ENCODE results near the gene M1AP. TPM values are rescaled to one million over a fixed set of nuclear protein-coding genes. Genes with fewer than 3 reads are reported as not detected.

Gene M1AP
- total and polyA plus RNA-seq, 11 donors, result 0.07 to 0.88 (median 0.21) TPM; not detected in 6

DNA sequence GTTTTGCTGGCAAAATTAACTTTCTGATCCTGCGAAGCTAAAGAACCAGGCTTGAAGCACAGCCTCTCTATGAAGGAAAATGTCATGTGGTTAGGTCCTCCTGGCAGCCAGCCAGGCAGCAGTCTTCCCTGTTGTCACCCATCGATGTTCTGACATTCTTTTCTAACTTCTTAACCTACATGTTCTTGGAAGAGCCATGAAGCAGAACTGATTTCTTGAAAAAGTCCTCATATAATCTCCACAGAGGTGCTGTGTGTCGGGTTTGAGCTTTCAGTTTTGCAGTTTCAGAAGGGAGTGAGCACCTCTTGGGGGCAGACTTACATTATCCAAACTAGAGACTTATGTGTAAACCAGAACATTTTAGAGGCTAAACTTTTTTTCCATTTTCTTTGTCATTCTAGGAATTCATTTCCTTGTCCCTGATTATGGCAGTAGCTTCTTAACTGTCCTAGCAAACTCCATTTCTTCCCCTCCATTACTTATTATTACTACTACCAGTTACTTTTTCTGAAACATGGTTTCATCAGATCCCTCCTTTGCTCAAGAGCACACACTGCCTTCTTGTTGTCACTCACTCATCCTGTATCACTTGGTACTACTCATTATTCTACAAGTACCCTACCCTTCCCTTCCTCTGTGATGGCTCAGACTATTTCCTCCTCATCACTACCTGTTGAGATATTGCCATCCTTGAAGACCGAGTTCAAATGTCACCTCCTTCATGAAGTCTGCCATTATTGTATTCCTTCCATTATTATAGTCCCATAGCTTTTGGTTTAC lies 62.5 kb downstream of the M1AP start:
- no peak overlapping the region for H3K27ac ChIP-seq
- H3K9me3 ChIP-seq, result no peaks in the 10 kb centered on the region
- no peak overlapping the region for H3K4me3 ChIP-seq
- H3K4me1 ChIP-seq, result peaks cover 0 to 37% (median 0%) of the 10 kb centered on the region in 12 donors
- intact Hi-C loops (cut with DNase I), result loop anchor here in 8 of 10 donors (2.0 to 10.0 kb wide), 9 partner anchors 51 to 761 kb away; partner anchors contain the start of genes CCDC142 (in 2 of the 8), PCGF1 (in 2 of the 8), TTC31 (in 2 of the 8) and STAMBP (in 1 of the 8)
- no peaks in the 10 kb centered on the region for H3K36me3 ChIP-seq
- TF ChIP-seq, protein P1, sequence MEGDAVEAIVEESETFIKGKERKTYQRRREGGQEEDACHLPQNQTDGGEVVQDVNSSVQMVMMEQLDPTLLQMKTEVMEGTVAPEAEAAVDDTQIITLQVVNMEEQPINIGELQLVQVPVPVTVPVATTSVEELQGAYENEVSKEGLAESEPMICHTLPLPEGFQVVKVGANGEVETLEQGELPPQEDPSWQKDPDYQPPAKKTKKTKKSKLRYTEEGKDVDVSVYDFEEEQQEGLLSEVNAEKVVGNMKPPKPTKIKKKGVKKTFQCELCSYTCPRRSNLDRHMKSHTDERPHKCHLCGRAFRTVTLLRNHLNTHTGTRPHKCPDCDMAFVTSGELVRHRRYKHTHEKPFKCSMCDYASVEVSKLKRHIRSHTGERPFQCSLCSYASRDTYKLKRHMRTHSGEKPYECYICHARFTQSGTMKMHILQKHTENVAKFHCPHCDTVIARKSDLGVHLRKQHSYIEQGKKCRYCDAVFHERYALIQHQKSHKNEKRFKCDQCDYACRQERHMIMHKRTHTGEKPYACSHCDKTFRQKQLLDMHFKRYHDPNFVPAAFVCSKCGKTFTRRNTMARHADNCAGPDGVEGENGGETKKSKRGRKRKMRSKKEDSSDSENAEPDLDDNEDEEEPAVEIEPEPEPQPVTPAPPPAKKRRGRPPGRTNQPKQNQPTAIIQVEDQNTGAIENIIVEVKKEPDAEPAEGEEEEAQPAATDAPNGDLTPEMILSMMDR (IDR thresholded peaks at IDR 0.05), result no peak
- no peak for TF ChIP-seq POLR2A (IDR thresholded peaks at IDR 0.05)
- ATAC-seq (no peak), DNase-seq (peak in 4 of 5 donors; percentile 11 to 64 (median 38))
- peaks cover 0 to 15% (median 3%) of the 10 kb centered on the region in 9 donors for H3K27me3 ChIP-seq
- WGBS, 4 donors, result 43 to 66% (median 56%) methylated on average over 4 of the region's 4 CpGs

DNA sequence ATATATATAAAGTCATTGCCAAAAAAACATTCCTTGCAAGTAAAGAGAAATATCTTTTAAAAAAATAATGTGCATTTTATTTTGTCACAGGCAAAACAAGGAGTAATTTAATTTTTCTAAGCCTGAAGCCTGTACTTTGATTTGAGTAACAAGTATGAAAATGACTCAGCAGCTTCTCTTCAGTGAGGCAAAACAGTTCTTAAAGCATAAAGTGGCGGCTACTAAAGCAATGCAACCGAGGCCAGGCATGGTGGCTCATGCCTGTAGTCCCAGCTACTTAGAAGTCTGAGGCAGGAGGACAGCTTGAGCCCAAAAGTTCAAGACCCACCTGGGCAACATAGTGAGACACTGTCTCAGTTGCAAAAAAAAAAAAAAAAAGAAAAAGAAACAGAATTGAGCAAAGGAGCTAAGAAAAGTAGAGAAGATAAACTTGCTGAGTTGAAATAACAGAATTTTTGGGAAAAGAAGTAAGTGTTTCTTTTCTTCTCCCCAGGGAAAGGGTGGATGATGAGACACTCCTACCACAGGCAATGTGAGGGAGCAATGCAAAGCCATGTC lies 64.0 kb downstream of the M1AP start:
- Histone ChIP-seq H3K4me1 (peaks cover 0 to 37% (median 0%) of the 10 kb centered on the region in 12 donors), H3K27me3 (peaks cover 0 to 11% (median 0%) of the 10 kb centered on the region in 9 donors), H3K4me3 (no peak overlapping the region), H3K9me3 (no peaks in the 10 kb centered on the region), H3K36me3 (no peaks in the 10 kb centered on the region), H3K27ac (no peak overlapping the region)
- DNase-seq (no peak), ATAC-seq (no peak)
- intact Hi-C loops (cut with DNase I), result loop anchor here in 7 of 10 donors (5.0 to 10.0 kb wide), 4 partner anchors 49 to 759 kb away; partner anchors contain the start of gene STAMBP (in 1 of the 7)
- 65 to 78% (median 70%) methylated on average over 2 of the region's 2 CpGs for WGBS, 4 donors
- TF ChIP-seq POLR2A (IDR thresholded peaks at IDR 0.05), result no peak
- TF ChIP-seq, protein P1 (IDR thresholded peaks at IDR 0.05), result no peak

DNA sequence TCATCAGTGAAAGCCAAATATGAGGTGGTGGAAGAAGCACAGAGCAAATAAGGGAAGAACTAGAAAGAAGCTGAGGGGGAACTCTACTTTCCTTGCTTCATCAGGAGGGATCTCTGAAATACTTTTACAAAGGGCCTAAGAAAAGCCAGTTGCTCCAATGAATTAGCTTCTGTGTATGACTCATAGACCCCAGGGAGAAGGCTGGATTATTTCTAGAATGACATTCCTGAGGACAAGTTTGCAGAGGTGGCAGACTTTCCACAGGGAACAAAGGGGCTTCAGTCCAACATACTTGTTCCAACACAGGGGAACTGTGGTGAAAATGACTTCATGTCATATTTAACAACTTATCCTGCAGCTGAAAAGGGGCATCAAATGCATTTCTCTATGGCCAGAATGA lies 64.6 kb downstream of the M1AP start:
- H3K9me3 ChIP-seq, result no peaks in the 10 kb centered on the region
- ATAC-seq (peak in 1 of 4 donors; percentile 39), DNase-seq (no peak)
- peaks cover 0 to 43% (median 0%) of the 10 kb centered on the region in 12 donors for H3K4me1 ChIP-seq
- H3K27ac ChIP-seq, result no peak overlapping the region
- intact Hi-C loops (cut with DNase I), result loop anchor here in 7 of 10 donors (5.0 to 10.0 kb wide), 4 partner anchors 49 to 759 kb away; partner anchors contain the start of gene STAMBP (in 1 of the 7)
- H3K4me3 ChIP-seq, result no peak overlapping the region
- TF ChIP-seq, protein P1 (IDR thresholded peaks at IDR 0.05), result no peak
- no peak for TF ChIP-seq POLR2A (IDR thresholded peaks at IDR 0.05)
- H3K27me3 ChIP-seq, result peaks cover 0 to 5% (median 0%) of the 10 kb centered on the region in 9 donors
- H3K36me3 ChIP-seq, result no peaks in the 10 kb centered on the region

DNA sequence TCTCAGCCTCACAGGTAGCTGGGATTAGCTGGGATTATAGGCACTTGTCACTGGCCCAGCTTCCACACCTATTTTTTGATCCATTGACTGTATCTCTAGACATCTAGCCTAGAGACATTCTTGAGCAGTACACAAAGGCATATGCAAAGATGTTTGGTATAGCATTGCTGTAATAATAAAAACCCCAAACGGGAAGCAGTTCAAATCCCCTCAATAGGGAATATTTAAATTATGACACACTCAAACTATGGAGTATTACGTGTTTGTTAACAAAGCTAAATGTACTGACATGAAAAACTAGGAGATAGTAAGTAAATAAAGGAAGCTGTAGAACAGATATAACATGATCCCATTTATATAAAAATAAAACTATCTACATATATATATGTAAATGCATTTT lies 65.9 kb downstream of the M1AP start:
- TF ChIP-seq, protein P1 (IDR thresholded peaks at IDR 0.05), result no peak
- no peak for TF ChIP-seq POLR2A (IDR thresholded peaks at IDR 0.05)
- WGBS, 4 donors, result 75 to 83% (median 82%) methylated on average over 2 of the region's 2 CpGs
- DNase-seq (no peak), ATAC-seq (no peak)
- H3K4me1 ChIP-seq, result peaks cover 0 to 52% (median 7%) of the 10 kb centered on the region in 12 donors
- no peaks in the 10 kb centered on the region for H3K36me3 ChIP-seq
- no peak overlapping the region for H3K27ac ChIP-seq
- intact Hi-C loops (cut with DNase I), result loop anchor here in 7 of 10 donors (5.0 to 10.0 kb wide), 4 partner anchors 47 to 757 kb away; partner anchors contain the start of gene STAMBP (in 1 of the 7)
- no peaks in the 10 kb centered on the region for H3K27me3 ChIP-seq
- no peak overlapping the region for H3K4me3 ChIP-seq
- no peaks in the 10 kb centered on the region for H3K9me3 ChIP-seq

All from heart left ventricle (tissue), 16 donors.